ENCODE data around the gene AKAP8L. TPM values are rescaled to one million over a fixed set of nuclear protein-coding genes. Genes with fewer than 3 reads are reported as not detected.

The AKAP8L gene
- total and polyA plus RNA-seq, 2 of the 8 experiments (the other 6 are each of a cell fraction or from before 2014, with no cell fraction given), result 75.1 to 138 TPM

DNA sequence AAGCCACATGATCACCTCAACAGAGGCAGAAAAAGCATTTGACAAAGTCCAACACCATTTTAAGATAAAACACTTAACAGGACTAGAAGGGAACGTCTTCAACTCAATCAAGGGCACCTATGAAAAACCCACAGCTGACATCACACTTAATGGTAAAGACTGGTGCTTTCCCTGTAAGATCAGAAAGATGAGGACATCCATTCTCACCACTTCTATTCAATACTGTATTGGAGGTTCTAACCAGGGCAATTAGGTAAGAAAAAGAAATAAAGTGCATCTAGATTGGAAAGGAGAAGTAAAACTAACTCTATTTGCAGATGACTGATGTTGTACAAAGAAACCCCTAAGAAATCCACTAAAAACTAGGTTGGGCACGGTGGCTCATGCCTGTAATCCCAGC lies 28.0 kb downstream of the AKAP8L start (continued):
- TF ChIP-seq RNF2 (IDR thresholded peaks at IDR 0.05; ENCODE audit: borderline replicate concordance, low read depth, low read length, missing control alignments, poor library complexity, severe bottlenecking) (no peak), TBP (IDR thresholded peaks at IDR 0.05; ENCODE audit: low read depth, low read length) (no peak), CHD2 (IDR thresholded peaks at IDR 0.05; ENCODE audit: low read length) (no peak)

All from H1 (cell line).